Measurements from ENCODE around the gene CPED1.

- TF ChIP-seq, protein P1, sequence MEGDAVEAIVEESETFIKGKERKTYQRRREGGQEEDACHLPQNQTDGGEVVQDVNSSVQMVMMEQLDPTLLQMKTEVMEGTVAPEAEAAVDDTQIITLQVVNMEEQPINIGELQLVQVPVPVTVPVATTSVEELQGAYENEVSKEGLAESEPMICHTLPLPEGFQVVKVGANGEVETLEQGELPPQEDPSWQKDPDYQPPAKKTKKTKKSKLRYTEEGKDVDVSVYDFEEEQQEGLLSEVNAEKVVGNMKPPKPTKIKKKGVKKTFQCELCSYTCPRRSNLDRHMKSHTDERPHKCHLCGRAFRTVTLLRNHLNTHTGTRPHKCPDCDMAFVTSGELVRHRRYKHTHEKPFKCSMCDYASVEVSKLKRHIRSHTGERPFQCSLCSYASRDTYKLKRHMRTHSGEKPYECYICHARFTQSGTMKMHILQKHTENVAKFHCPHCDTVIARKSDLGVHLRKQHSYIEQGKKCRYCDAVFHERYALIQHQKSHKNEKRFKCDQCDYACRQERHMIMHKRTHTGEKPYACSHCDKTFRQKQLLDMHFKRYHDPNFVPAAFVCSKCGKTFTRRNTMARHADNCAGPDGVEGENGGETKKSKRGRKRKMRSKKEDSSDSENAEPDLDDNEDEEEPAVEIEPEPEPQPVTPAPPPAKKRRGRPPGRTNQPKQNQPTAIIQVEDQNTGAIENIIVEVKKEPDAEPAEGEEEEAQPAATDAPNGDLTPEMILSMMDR (IDR thresholded peaks at IDR 0.05; ENCODE audit: poor library complexity, severe bottlenecking), result no peak
- TF ChIP-seq SMC3 (conservative IDR thresholded peaks at IDR 0.05; ENCODE audit: poor library complexity) (no peak), EP300 (conservative IDR thresholded peaks at IDR 0.05; ENCODE audit: poor library complexity, severe bottlenecking) (no peak), POLR2AphosphoS5 (IDR thresholded peaks at IDR 0.05) (no peak), TAF1 (IDR thresholded peaks at IDR 0.05; ENCODE audit: low read depth) (no peak)
- TF ChIP-seq, protein P2, sequence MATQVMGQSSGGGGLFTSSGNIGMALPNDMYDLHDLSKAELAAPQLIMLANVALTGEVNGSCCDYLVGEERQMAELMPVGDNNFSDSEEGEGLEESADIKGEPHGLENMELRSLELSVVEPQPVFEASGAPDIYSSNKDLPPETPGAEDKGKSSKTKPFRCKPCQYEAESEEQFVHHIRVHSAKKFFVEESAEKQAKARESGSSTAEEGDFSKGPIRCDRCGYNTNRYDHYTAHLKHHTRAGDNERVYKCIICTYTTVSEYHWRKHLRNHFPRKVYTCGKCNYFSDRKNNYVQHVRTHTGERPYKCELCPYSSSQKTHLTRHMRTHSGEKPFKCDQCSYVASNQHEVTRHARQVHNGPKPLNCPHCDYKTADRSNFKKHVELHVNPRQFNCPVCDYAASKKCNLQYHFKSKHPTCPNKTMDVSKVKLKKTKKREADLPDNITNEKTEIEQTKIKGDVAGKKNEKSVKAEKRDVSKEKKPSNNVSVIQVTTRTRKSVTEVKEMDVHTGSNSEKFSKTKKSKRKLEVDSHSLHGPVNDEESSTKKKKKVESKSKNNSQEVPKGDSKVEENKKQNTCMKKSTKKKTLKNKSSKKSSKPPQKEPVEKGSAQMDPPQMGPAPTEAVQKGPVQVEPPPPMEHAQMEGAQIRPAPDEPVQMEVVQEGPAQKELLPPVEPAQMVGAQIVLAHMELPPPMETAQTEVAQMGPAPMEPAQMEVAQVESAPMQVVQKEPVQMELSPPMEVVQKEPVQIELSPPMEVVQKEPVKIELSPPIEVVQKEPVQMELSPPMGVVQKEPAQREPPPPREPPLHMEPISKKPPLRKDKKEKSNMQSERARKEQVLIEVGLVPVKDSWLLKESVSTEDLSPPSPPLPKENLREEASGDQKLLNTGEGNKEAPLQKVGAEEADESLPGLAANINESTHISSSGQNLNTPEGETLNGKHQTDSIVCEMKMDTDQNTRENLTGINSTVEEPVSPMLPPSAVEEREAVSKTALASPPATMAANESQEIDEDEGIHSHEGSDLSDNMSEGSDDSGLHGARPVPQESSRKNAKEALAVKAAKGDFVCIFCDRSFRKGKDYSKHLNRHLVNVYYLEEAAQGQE (IDR thresholded peaks at IDR 0.05; ENCODE audit: borderline replicate concordance), result no peak
Measured at GRCh38 chr7:121002048-121002756, 13.7 kb downstream of the CPED1 start.
